GM21529 (cell line): ENCODE results near the gene SLC25A33.
"Not testable (repeated sequence)": the region's sequence is repeated elsewhere in the genome, so short reads cannot be mapped to it uniquely, and the experiment has no call there.

Experiments used
- ATAC-seq: cut with Tn5 transposase; IDR thresholded peaks from one replicate; pipeline ENCODE4 v1.9.1; 2021; ENCODE audit not compliant: unreplicated experiment

The SLC25A33 gene

GRCh38 chr1:9618909-9619679 lies 79.8 kb downstream of the SLC25A33 start:
- no peak for ATAC-seq

DNA sequence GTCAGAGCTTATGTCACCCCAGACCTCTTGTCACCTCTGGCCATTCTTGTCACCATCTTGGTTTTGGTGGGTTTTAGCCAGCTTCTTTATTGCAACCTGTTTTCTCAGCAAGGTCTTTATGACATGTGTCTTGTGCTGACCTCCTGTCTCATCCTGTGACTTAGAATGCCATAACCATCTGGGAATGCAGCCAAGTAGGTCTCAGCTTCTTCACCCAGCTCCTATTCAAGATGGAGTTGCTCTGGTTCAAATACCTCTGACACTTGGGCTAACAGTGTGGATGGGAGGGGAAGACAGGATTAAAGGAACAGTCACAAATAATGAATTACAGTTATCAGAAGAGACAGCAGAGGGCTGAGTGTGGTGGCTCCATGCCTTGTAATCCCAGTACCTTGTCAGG lies 81.8 kb downstream of the SLC25A33 start:
- ATAC-seq, result no peak

GRCh38 chr1:9624081-9624480 lies 84.8 kb downstream of the SLC25A33 start:
- ATAC-seq, result no peak

GRCh38 chr1:9625030-9625429 lies 85.8 kb downstream of the SLC25A33 start:
- ATAC-seq, result not testable (repeated sequence)

GRCh38 chr1:9626201-9626608 lies 86.9 kb downstream of the SLC25A33 start:
- ATAC-seq, result peak; percentile 42

GRCh38 chr1:9628541-9629444 lies 89.5 kb downstream of the SLC25A33 start:
- ATAC-seq, result no peak

DNA sequence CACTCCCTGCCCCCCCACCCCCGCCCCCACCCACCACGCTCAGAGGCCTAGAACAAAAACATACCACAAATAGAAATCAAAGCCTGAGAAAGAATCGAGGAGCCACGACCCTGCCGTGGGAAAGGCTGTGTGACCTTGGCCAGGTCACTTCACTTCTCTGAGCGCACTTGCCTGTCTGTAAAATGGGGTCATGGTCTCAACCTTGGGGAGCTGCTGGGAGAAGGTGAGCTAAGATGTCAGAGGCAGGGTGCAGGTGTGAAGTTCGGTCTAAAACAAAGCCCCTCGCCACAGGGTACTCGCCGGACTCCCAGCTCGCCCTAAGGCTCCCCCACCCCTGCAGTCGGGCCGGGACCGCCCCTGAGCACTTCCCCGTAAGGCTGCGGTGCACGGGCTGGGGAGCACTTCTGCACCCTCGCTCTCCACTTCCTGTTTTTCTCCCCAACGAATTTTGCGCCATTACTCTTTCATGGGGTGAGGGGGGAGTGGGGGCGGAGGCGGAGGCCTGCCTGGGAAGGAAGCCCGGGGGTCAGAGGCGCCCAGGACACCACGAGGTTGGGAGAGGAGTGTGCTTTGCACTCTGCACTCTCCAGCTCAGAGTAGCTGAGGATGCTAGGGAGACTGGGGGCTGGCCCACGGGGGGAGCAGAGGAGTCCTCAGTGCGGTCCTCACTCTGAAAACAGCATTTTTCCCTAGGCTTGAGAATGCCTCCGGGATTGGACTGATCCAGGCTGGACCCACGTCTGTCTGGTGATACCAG lies 90.4 kb downstream of the SLC25A33 start:
- ATAC-seq, result no peak

DNA sequence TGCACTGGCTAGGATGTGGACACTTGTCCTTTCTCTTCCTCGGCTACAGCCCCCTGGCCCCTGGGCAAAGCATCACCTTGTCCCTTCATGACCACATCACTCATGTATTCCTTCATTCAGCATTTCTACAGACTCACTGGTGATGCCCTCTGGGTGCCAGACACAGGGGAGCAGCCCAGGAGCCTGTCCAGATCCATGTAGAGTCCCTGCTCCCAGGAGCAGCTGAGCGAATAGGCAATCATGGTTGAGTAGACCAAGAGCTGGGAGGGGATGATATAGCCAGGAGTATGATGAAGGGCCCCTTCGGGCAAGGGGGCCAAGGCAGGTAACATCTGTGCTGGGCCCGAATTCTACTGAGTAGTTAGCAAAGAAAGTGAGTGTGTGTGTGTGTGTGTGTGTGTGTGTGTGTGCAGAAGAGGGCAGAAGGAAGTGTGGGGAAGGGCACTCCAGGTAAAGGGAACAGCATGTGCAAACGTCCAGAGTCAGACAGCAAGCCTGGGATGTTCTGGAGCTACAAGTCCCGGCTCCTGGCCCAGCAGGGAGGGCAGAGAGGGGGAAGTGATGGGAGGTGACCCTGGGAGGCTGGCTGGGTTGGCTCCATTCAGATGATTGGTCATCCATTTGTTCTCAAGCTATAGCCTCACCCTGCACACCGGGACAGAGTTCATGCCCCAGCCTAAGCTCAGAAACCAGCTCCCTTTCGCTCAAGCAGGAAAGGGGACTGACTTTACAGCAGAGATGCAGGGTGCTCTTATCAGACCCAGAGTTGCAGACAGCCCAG lies 91.3 kb downstream of the SLC25A33 start:
- no peak for ATAC-seq

- no peak for ATAC-seq
Observed at GRCh38 chr1:9631613-9632012, 92.3 kb downstream of the SLC25A33 start.

DNA sequence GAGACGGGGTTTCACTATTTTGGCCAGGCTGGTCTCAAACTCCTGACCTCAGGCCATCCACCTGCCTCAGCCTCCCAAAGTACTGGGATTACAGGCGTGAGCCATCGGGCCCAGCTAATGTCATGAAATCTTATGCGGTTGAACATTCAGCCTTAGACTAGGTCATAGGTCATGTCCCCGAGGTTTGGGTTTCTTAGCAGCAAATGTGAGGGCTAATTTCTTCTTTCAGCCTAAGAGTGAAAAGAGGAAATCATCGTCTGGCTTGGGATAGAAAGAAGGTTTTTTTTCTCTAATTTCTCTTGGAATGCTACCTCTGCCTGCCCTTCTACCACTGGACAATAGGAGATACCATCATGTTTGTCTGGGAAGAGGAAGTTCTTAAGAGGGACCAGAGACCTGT lies 94.2 kb downstream of the SLC25A33 start:
- ATAC-seq, result no peak

- ATAC-seq, result no peak
Observed at GRCh38 chr1:9634582-9634981, 95.3 kb downstream of the SLC25A33 start.
